ENCODE measurements around the gene PAM16.
"Not testable (repeated sequence)": the region's sequence is repeated elsewhere in the genome, so short reads cannot be mapped to it uniquely, and the experiment has no call there.

Gene PAM16

GRCh38 chr16:4350787-4351659 is at the start of gene PAM16:
TSS of gene PAM16 (minus strand) at chr16:4351321. CDS start at chr16:4351234, 87 bp downstream.
- no peak for TF ChIP-seq CTCF (IDR thresholded peaks at IDR 0.05; ENCODE audit: extremely low read depth, missing control alignments)
- peak; percentile 99 for DNase-seq (ENCODE audit: low spot score)

GRCh38 chr16:4399001-4399730 is 48.0 kb upstream of the PAM16 start:
- no peak for DNase-seq (ENCODE audit: low spot score)
- TF ChIP-seq CTCF (IDR thresholded peaks at IDR 0.05; ENCODE audit: extremely low read depth, missing control alignments) = no peak

- TF ChIP-seq CTCF (IDR thresholded peaks at IDR 0.05; ENCODE audit: extremely low read depth, missing control alignments) = no peak
- no peak for DNase-seq (ENCODE audit: low spot score)
Measured at GRCh38 chr16:4395055-4395726, 44.1 kb upstream of the PAM16 start.

GRCh38 chr16:4393850-4394249 is 42.7 kb upstream of the PAM16 start:
- not testable (repeated sequence) for DNase-seq (ENCODE audit: low spot score)

GRCh38 chr16:4393240-4393600 is 42.1 kb upstream of the PAM16 start:
- no peak for TF ChIP-seq CTCF (IDR thresholded peaks at IDR 0.05; ENCODE audit: extremely low read depth, missing control alignments)
- DNase-seq (ENCODE audit: low spot score) = no peak

GRCh38 chr16:4392382-4393239 is 41.5 kb upstream of the PAM16 start:
- TF ChIP-seq CTCF (IDR thresholded peaks at IDR 0.05; ENCODE audit: extremely low read depth, missing control alignments) = no peak
- no peak for DNase-seq (ENCODE audit: low spot score)
